Right lobe of liver (tissue), 6 donors: ENCODE data around the gene ACER3. TPM values are rescaled to one million over a fixed set of nuclear protein-coding genes. Genes with fewer than 3 reads are reported as not detected.
"Not testable (repeated sequence)": the region's sequence is repeated elsewhere in the genome, so short reads cannot be mapped to it uniquely, and the experiment has no call there.

Source experiments
- ATAC-seq, 4 donors: fragments of 200-7000 bp; cut with Tn5 transposase; one replicate each; pipeline ENCODE4 v1.9.1; 2020; ENCODE audit warnings: mild to moderate bottlenecking in 4 of 4, moderate library complexity in 4 of 4
- DNase-seq, 3 donors: peaks; one replicate each; pipeline ENCODE4 v3.0.0-alpha.2; 2020
- H3K27ac ChIP-seq, 3 donors: fragments of 200-600 bp; one replicate each; pipeline ENCODE4 v1.8.0; 2022
- H3K27me3 ChIP-seq, 2 donors: fragments of 200-600 bp; one replicate each; pipeline ENCODE4 v1.8.0; 2022
- H3K36me3 ChIP-seq, 4 donors: fragments of 200-600 bp; sonication (generic) in 1 of 4; one replicate each; pipeline versions ENCODE4 v1.5.1 to v1.8.0; 2017 to 2022; ENCODE audit warnings: control low read depth in 1 of 4
- H3K4me1 ChIP-seq, 4 donors: fragments of 200-600 bp; sonication (generic) in 1 of 4; one replicate each; pipeline versions ENCODE4 v1.5.1 to v1.8.0; 2017 to 2022; ENCODE audit warnings: control low read depth in 1 of 4
- H3K4me3 ChIP-seq, 3 donors: fragments of 200-600 bp; one replicate each; pipeline ENCODE4 v1.8.0; 2022
- H3K9me3 ChIP-seq, 4 donors: fragments of 200-600 bp; sonication (generic) in 1 of 4; one replicate each; pipeline versions ENCODE4 v1.5.1 to v1.8.0; 2017 to 2022; ENCODE audit warnings: control low read depth in 1 of 4
- POLR2A ChIP-seq: fragments of 450-650 bp; IDR thresholded peaks from one replicate; pipeline ENCODE4 v1.6.1; 2017; ENCODE audit warnings: antibody characterized with exemption, mild to moderate bottlenecking
- WGBS: methylation state at CpG from one replicate; pipeline ENCODE4 v1.1.6; 2018; ENCODE audit warnings: low coverage, low lambda C conversion rate; ENCODE audit not compliant: insufficient coverage; ENCODE audit errors: missing lambda C conversion rate; 5-methylcytosine and 5-hydroxymethylcytosine counted together
- intact Hi-C, 2 donors: fragments of 100-400 bp; cut with DNase I; formaldehyde crosslinking; loops; one replicate each; pipeline versions ENCODE4 v1.11.2 to v1.14.1; 2022
- total RNA-seq, 6 experiments: library from RNA; depleted of rRNA in 2 of 6; stranded (reverse); fragments of >200 nt in 2 of 6; fragmentation: NEBNext Ultra II Directional in 3 of 6; extraction: Animal tissue kit (Norgen Biotek cat#: 25700) in 3 of 6; gene quantifications; one replicate each; pipeline versions ENCODE4 v1.1.0 to v1.2.4, GENCODE V29; 2016 to 2023
- TF ChIP-seq, protein P1 (sequence below), 4 donors: fragments of 200-600 bp in 3 of 4; fragments of 450-650 bp in 1 of 4; IDR thresholded peaks; one replicate each; pipeline versions ENCODE4 v1.5.1 to v1.8.0; 2016 to 2022; ENCODE audit warnings: antibody characterized with exemption in 4 of 4, mild to moderate bottlenecking in 2 of 4
- donor health status: DM: no; HTN: yes; CAD: no.
- donor health status: DM: no; HTN: no; CAD: no.
- donor health status: DM: no; HTN: no; CAD: no.
- donor health status: DM: no; HTN: yes; CAD: no.
- donor health status: DM: no; HTN: yes; CAD: no.

ACER3 gene
- total RNA-seq, 6 experiments from 2014 or later = 5.1 to 11.6 (median 7.3) TPM

DNA sequence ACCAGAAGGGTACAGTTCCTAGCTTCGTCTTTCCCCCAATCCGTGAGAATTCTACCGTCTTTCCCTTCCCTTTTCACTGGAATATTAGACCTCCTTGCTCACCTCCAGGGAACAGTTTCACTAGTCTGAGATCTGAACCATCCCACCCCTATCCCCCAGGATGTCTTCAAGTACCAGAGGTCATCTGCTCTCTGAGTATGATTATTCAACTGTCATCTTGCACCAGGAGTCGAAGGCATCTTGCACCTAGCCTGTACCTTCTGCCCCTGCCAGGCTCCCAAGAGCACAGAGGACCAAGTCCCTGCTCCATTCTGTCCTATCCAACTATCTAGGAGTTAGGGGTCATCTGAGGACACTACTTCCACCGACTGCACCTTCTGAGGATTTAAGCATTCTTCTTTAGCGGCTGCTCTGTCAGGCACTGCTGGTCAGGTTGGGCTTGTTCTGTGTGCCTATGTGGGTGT is 804 bp downstream of the ACER3 start:
- intact Hi-C loops = loop anchor here in 1 of 2 donors (10.0 kb wide), 1 partner anchor 53 kb away; no protein-coding TSS in a partner anchor
- ATAC-seq = no peak

DNA sequence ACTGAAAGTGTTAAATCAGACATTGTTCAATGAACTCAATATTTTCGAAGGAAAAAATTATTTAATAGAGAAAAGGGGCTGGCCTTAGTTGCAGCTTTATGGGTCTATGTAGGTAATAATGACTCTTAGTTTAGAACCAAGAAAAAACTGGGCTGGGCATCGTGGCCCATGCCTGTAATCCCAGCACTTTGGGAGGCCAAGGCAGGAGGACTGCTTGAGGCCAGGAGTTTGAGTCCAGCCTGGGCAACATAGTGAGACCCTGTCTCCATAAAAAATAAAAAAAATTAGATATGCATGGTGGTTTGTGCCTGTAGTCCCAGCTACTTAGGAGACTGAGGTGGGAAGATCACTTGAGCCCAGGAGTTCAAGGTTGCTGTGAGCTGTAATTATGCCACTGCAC is 2.1 kb downstream of the ACER3 start:
- not testable (repeated sequence) for H3K4me3 ChIP-seq, ATAC-seq, H3K27ac ChIP-seq, H3K27me3 ChIP-seq, DNase-seq, H3K9me3 ChIP-seq, H3K36me3 ChIP-seq
- WGBS = 100% methylated on average over 1 of the region's 2 CpGs
- intact Hi-C loops = loop anchor here in 1 of 2 donors (10.0 kb wide), 1 partner anchor 52 kb away; no protein-coding TSS in a partner anchor
- H3K4me1 ChIP-seq = peaks cover 0 to 10% (median 1%) of the 10 kb centered on the region in 4 donors

More for the DNA sequence above, 804 bp downstream of the ACER3 start:
- TF ChIP-seq, protein P1, sequence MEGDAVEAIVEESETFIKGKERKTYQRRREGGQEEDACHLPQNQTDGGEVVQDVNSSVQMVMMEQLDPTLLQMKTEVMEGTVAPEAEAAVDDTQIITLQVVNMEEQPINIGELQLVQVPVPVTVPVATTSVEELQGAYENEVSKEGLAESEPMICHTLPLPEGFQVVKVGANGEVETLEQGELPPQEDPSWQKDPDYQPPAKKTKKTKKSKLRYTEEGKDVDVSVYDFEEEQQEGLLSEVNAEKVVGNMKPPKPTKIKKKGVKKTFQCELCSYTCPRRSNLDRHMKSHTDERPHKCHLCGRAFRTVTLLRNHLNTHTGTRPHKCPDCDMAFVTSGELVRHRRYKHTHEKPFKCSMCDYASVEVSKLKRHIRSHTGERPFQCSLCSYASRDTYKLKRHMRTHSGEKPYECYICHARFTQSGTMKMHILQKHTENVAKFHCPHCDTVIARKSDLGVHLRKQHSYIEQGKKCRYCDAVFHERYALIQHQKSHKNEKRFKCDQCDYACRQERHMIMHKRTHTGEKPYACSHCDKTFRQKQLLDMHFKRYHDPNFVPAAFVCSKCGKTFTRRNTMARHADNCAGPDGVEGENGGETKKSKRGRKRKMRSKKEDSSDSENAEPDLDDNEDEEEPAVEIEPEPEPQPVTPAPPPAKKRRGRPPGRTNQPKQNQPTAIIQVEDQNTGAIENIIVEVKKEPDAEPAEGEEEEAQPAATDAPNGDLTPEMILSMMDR (IDR thresholded peaks at IDR 0.05) = no peak
- 23% methylated on average over 6 of the region's 6 CpGs for WGBS
- H3K27me3 ChIP-seq = no peaks in the 10 kb centered on the region
- H3K4me1 ChIP-seq = peaks cover 0 to 10% (median 1%) of the 10 kb centered on the region in 4 donors
- no peak for DNase-seq
- peak overlapping the region; percentile 59 to 70 (median 69) for H3K4me3 ChIP-seq
- peak overlapping the region; percentile 73 to 76 (median 76) for H3K27ac ChIP-seq
- no peaks in the 10 kb centered on the region for H3K36me3 ChIP-seq
- no peaks in the 10 kb centered on the region for H3K9me3 ChIP-seq

DNA sequence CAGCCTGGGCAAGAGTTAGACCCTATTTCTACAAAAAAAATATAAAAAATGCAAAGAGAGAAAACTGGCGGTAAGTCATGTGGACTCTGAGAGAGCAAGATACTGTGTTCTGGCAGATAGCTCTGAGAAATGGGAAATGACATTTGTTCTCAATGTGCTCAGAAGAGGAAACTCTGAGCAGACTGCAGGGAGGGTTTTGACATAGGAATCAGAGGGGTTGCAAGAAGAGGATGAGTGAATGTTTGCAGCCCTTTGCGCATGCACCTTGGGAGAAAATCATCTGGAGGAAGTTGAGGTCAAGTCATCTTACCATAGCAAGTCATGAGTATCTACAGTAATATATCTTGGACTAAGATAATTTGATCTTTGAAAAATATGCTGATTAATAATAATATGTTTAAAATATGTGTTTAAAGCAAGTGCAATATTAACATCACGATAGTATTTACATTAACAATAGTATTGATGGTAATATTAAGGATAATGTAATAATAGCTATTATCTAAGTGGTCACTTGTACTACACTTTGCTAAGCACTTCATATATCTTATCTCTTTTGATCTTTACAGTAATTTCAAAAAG is 2.6 kb downstream of the ACER3 start:
- intact Hi-C loops = loop anchor here in 1 of 2 donors (10.0 kb wide), 1 partner anchor 52 kb away; no protein-coding TSS in a partner anchor

DNA sequence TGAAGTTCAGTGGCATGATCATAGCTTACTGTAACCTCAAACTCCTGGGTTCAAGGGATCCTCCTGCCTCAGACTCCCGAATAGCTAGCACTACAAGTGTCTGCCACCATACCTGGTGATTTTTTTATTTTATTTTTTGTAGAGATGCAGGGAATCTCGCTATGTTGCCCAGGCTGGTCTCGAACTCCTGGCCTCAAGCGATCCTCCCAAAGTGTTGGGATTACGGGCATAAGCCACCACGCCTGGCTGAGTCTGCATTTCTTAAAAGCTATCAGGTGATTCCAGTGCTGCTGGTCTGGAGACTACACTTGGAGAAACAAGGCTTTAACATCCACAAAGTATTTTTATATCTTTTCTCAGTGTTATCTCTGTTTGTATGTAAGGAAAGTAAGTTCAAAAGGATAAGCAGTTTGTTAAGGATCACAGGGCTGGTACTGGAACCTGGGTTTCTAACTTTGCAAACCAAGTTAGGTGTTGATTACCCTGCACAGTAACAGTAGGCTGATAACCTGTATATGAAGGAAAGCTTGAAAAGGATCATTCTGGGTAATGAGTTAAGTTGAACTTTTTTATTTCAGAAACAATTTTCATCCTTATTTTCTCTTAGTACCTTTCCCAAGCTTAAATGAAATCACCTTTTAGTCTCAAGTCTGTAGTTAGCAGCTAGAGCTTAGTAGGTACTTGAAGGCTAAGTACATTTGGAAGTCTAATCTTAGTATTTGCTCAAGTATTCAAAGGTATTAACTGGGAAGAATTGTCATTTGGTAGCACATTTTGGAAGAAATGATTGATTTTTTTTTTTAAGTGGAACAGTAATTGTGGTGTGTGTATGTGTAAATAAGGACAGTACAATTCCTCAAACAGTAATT is 12.5 kb downstream of the ACER3 start:
- no peak for TF ChIP-seq POLR2A
- TF ChIP-seq, protein P1 (IDR thresholded peaks at IDR 0.05) = no peak
- H3K36me3 ChIP-seq = no peaks in the 10 kb centered on the region
- H3K4me1 ChIP-seq = no peaks in the 10 kb centered on the region
- intact Hi-C loops = no loop called here
- no peaks in the 10 kb centered on the region for H3K9me3 ChIP-seq
- H3K27ac ChIP-seq = no peak overlapping the region
- WGBS = 100% methylated on average over 6 of the region's 6 CpGs
- no peak overlapping the region for H3K4me3 ChIP-seq
- no peak for ATAC-seq
- no peaks in the 10 kb centered on the region for H3K27me3 ChIP-seq
- DNase-seq = no peak

More for the DNA sequence above, 2.6 kb downstream of the ACER3 start:
- no peaks in the 10 kb centered on the region for H3K36me3 ChIP-seq
- no peak overlapping the region for H3K27ac ChIP-seq
- WGBS = 63% methylated on average over 3 of the region's 3 CpGs
- TF ChIP-seq, protein P1 (IDR thresholded peaks at IDR 0.05) = no peak
- TF ChIP-seq POLR2A = no peak
- H3K4me3 ChIP-seq = no peak overlapping the region
- ATAC-seq (peak in 2 of 4 donors; percentile 4 to 5), DNase-seq (no peak)
- H3K4me1 ChIP-seq = peaks cover 0 to 10% (median 1%) of the 10 kb centered on the region in 4 donors
- no peaks in the 10 kb centered on the region for H3K9me3 ChIP-seq
- H3K27me3 ChIP-seq = no peaks in the 10 kb centered on the region

DNA sequence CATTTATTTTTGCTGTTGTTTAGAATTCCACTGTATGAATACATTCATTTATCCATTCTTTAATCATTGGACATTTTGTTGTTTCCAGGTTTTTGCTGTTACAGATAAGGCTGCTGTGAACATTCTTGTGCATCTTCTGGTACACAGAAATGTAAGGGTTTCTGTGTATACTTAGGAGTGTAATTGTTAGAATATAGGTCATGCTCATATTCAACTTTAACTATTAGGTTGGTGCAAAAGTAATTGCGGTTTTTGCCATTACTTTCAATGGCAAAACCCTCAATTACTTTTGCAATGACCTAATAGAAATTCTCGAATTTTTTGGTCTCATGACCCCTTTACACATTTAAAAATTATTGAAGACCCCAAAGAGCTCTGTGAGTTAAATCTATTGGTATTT is 17.3 kb downstream of the ACER3 start:
- no peaks in the 10 kb centered on the region for H3K4me1 ChIP-seq
- no peak overlapping the region for H3K4me3 ChIP-seq
- no peak for ATAC-seq
- no peak for TF ChIP-seq POLR2A
- TF ChIP-seq, protein P1 (IDR thresholded peaks at IDR 0.05) = no peak
- no peak for DNase-seq
- no peaks in the 10 kb centered on the region for H3K27me3 ChIP-seq
- no peaks in the 10 kb centered on the region for H3K36me3 ChIP-seq
- H3K9me3 ChIP-seq = no peaks in the 10 kb centered on the region
- H3K27ac ChIP-seq = no peak overlapping the region
- intact Hi-C loops = no loop called here
- 93% methylated on average over 2 of the region's 2 CpGs for WGBS
